GM19438 (cell line): Measurements from ENCODE around the gene KIR2DL3.
"Not testable (repeated sequence)": the region's sequence is repeated elsewhere in the genome, so short reads cannot be mapped to it uniquely, and the experiment has no call there.

ENCODE experiments used
- ATAC-seq: cut with Tn5 transposase; IDR thresholded peaks from one replicate; pipeline ENCODE4 v1.9.1; 2021; ENCODE audit warnings: low read depth; ENCODE audit not compliant: unreplicated experiment

The KIR2DL3 gene

GRCh38 chr19:54738306-54738705 lies at the start of gene KIR2DL3:
TSS of gene KIR2DL3 (plus strand) at chr19:54738513. CDS start at chr19:54738546, 33 bp downstream.
- not testable (repeated sequence) for ATAC-seq

GRCh38 chr19:54691582-54692297 lies 46.6 kb upstream of the KIR2DL3 start:
- no peak for ATAC-seq

- ATAC-seq, result no peak
Observed at GRCh38 chr19:54692298-54692615, 46.1 kb upstream of the KIR2DL3 start.

- no peak for ATAC-seq
Observed at GRCh38 chr19:54694648-54695047, 43.7 kb upstream of the KIR2DL3 start.

- ATAC-seq, result no peak
Observed at GRCh38 chr19:54696117-54696548, 42.2 kb upstream of the KIR2DL3 start.

DNA sequence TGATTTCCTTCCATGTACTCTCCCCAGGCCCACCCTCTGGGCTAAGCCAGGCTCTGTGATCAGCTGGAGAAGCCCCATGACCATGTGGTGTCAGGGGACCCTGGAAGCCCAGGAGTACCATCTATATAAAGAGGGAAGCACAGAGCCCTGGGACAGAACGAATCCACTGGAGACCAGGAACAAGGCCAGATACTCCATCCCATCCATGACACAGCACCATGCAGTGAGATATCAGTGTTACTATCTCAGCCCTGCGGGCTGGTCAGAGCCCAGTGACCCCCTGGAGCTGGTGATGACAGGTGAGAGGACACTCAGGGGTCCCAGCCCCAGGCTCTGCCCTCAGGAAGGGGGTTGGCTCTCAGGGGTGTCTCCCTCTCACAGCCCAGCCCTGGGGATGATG lies 41.5 kb upstream of the KIR2DL3 start:
- no peak for ATAC-seq

DNA sequence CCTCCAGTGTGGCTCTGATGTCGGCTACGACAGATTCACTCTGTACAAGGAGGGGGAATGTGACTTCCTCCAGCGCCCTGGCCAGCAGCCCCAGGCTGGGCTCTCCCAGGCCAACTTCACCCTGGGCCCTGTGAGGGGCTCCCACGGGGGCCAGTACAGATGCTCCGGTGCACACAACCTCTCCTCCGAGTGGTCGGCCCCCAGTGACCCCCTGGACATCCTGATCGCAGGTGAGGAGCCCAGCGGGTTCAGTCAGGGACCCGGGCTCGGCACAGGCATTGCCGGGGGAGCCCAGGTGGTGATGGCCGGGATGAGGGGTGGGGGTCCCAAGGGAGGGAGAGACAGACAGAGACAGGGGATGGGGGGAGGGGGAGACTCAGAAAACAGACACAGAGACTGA lies 40.6 kb upstream of the KIR2DL3 start:
- ATAC-seq, result not testable (repeated sequence)

- no peak for ATAC-seq
Observed at GRCh38 chr19:54704928-54705327, 33.4 kb upstream of the KIR2DL3 start.

DNA sequence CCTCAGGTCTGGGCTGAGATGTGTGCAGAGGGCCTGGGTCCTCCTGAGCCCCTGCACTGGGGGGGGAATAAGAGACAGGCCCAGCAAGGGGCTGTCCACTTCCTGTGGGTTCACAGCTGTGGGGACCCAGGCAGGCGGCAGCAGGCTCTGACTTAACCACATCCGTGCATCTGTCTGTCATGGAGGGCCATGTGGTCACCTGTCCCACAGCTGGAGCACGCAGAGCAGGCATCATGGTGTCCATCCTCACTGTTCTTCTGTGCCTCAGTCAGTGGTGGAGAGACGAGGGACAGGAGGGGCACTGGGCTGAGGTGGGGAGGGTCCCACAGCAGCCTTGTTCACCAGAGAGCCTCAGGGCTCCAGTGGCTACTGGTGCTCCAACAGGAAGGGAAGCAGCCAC lies 30.4 kb upstream of the KIR2DL3 start:
- no peak for ATAC-seq

DNA sequence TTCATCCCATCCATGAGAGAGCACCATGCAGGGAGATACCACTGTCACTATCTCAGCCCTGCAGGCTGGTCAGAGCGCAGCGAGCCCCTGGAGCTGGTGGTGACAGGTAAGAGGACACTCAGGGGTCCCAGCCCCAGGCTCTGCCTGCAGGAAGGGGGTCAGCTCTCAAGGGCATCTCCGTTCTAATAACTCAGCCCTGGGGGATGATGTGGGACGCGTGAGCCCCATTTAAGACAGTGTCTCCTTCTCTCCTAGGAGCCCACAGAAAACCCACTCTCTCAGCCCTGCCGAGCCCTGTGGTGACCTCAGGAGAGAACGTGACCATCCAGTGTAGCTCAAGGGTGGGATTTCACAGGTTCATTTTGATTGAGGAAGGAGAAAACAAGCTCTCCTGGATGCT lies 29.5 kb upstream of the KIR2DL3 start:
- no peak for ATAC-seq

GRCh38 chr19:54709212-54709948 lies 28.9 kb upstream of the KIR2DL3 start:
- ATAC-seq, result no peak

GRCh38 chr19:54709956-54710355 lies 28.4 kb upstream of the KIR2DL3 start:
- ATAC-seq, result not testable (repeated sequence)

DNA sequence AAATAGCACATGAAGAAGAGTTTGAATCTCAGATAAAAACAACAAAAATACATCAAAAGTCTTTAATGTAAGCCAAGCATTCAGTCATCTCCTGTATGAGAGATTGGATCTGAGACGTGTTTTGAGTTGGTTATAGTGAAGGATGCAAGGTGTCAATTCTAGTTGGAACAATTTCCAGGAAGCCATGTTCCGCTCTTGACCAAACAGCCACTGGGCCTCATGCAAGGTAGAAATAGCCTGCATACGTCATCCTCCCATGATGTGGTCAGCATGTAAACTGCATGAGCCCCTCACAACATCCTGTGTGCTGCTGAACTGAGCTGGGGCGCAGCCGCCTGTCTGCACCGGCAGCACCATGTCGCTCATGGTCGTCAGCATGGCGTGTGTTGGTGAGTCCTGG lies 14.2 kb upstream of the KIR2DL3 start, which contains the start of gene KIR3DL3:
Gene KIR3DL3, plus strand, starts transcription at position 301 of the 400 bp plus-strand sequence. Its CDS starts 55 bp downstream, at position 356.
- no peak for ATAC-seq

GRCh38 chr19:54724644-54725043 lies 13.7 kb upstream of the KIR2DL3 start:
- no peak for ATAC-seq

DNA sequence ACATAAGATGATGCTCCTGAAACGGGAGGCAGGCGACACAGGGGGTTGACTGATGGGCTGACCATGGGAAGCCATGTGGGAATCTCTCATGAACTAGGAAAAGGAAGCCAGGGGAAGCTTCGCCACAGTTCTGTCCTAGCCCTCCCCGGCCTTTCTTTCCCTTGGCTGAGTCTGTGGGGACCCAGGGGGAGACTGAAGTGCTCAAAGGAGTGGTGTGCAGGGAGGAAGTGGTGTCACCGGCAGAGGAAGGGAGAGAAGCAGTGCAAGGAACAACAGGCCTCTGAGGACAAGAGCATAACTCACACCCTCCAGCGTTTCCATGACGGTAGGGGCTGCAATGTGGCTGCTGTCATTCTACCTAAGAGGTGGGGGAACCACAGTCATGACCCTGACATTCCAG lies 13.0 kb upstream of the KIR2DL3 start:
- no peak for ATAC-seq

DNA sequence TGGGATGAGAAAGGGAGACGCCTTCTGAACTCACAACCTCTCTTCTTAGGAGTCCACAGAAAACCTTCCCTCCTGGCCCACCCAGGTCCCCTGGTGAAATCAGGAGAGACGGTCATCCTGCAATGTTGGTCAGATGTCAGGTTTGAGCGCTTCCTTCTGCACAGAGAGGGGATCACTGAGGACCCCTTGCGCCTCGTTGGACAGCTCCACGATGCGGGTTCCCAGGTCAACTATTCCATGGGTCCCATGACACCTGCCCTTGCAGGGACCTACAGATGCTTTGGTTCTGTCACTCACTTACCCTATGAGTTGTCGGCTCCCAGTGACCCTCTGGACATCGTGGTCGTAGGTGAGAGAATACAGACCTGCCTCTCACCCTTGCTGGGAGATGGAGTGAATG lies 10.8 kb upstream of the KIR2DL3 start:
- no peak for ATAC-seq

- ATAC-seq, result no peak
Observed at GRCh38 chr19:54728167-54728566, 10.1 kb upstream of the KIR2DL3 start.

- no peak for ATAC-seq
Observed at GRCh38 chr19:54729416-54730188, 8.7 kb upstream of the KIR2DL3 start.

DNA sequence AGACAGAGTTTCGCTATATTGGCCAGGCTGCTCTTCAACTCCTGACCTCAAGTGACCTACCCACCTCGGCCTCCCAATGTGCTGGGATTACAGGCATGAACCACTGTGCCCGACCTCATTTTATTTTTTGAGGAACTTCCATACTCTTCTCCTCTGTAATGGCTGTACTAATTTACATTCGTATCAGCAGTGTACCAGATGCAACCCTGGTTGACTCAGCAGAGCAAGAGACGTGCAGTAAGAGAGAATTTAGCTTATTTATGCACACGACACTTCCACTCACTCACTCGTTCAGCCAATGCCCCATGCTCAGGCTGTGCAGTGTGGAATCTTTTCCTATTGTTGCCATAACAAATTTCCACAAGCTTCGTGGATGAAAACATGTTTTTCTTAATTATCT lies 7.1 kb upstream of the KIR2DL3 start:
- ATAC-seq, result no peak

GRCh38 chr19:54738715-54739114 lies 402 bp downstream of the KIR2DL3 start:
- no peak for ATAC-seq
